ENCODE results near the gene ANAPC5.

The ANAPC5 gene

GRCh38 chr12:121346747-121347146, 5.5 kb downstream of the ANAPC5 start:
- no peak for TF ChIP-seq POLR2AphosphoS5 (IDR thresholded peaks at IDR 0.05; ENCODE audit: low read depth, low read length)
- TF ChIP-seq FOXP2 (optimal IDR thresholded peaks at IDR 0.05; ENCODE audit: borderline replicate concordance, extremely low read depth, extremely low read length, insufficient read depth) = no peak
- no peak for TF ChIP-seq SIN3A (IDR thresholded peaks at IDR 0.05; ENCODE audit: borderline replicate concordance, insufficient read depth, low read length)
- TF ChIP-seq TAF1 (IDR thresholded peaks at IDR 0.05; ENCODE audit: borderline replicate concordance, insufficient read depth, low read length) = no peak
- TF ChIP-seq, protein P1, sequence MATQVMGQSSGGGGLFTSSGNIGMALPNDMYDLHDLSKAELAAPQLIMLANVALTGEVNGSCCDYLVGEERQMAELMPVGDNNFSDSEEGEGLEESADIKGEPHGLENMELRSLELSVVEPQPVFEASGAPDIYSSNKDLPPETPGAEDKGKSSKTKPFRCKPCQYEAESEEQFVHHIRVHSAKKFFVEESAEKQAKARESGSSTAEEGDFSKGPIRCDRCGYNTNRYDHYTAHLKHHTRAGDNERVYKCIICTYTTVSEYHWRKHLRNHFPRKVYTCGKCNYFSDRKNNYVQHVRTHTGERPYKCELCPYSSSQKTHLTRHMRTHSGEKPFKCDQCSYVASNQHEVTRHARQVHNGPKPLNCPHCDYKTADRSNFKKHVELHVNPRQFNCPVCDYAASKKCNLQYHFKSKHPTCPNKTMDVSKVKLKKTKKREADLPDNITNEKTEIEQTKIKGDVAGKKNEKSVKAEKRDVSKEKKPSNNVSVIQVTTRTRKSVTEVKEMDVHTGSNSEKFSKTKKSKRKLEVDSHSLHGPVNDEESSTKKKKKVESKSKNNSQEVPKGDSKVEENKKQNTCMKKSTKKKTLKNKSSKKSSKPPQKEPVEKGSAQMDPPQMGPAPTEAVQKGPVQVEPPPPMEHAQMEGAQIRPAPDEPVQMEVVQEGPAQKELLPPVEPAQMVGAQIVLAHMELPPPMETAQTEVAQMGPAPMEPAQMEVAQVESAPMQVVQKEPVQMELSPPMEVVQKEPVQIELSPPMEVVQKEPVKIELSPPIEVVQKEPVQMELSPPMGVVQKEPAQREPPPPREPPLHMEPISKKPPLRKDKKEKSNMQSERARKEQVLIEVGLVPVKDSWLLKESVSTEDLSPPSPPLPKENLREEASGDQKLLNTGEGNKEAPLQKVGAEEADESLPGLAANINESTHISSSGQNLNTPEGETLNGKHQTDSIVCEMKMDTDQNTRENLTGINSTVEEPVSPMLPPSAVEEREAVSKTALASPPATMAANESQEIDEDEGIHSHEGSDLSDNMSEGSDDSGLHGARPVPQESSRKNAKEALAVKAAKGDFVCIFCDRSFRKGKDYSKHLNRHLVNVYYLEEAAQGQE (IDR thresholded peaks at IDR 0.05; ENCODE audit: insufficient read depth in 1 of 2, low read depth in 2 of 2, low read length in 2 of 2) = no peak

DNA sequence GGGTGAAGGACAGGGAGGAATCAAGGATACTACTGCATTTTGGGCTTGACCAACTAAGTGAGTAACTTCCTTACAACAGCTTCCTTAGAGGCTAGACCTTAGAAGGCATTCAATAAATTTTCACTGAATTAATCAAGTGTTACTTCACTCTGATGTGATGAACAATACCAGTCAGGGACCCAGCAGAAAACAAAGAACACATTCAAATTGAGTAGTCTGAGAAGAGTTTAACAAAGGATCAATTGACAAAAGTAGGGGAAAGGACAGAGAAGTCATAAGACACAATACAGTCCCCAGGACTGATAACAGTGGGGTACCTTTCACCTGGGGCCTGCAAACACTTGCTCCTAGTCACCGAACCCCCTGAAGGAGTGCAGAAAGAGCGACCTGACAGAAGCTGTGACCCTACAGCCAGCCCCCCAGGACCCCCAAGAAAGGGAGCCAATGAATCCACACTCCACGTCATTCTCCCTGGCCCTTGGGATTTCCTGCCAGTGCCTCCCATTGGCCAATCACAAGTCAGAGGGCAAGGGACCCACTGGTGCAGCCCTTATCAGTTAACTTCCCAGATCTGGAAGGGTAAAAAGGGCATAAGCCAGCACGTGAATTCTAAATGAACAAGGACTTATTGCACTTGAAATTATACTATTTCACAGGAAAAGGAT, 6.9 kb downstream of the ANAPC5 start:
- TF ChIP-seq POLR2AphosphoS5 (IDR thresholded peaks at IDR 0.05; ENCODE audit: low read depth, low read length) = no peak
- TF ChIP-seq, protein P1 (IDR thresholded peaks at IDR 0.05; ENCODE audit: insufficient read depth in 1 of 2, low read depth in 2 of 2, low read length in 2 of 2) = no peak
- TF ChIP-seq SIN3A (IDR thresholded peaks at IDR 0.05; ENCODE audit: borderline replicate concordance, insufficient read depth, low read length) = no peak

DNA sequence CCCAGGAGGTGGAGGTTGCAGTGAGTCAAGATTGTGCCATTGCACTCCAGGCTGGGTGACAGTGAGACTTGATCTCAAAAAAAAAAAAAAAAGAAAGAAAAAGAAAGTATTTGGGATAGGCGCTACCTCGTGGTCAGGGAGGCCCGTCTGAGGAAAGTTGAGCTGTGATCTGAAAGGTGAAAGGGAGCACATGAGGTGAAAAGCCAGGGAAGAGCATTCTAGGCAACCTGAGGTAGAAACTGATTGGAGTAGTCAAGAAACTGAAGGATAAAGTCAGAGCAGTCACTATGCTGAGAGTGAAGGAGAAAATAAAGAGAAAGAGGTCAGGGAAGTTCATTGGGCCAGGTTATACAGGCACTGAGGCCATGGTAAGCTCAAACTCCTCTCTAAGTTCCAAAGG, 7.7 kb downstream of the ANAPC5 start:
- TF ChIP-seq, protein P1 (IDR thresholded peaks at IDR 0.05; ENCODE audit: insufficient read depth in 1 of 2, low read depth in 2 of 2, low read length in 2 of 2) = no peak
- no peak for TF ChIP-seq SIN3A (IDR thresholded peaks at IDR 0.05; ENCODE audit: borderline replicate concordance, insufficient read depth, low read length)

- TF ChIP-seq POLR2AphosphoS5 (IDR thresholded peaks at IDR 0.05; ENCODE audit: low read depth, low read length) (no peak), SIN3A (IDR thresholded peaks at IDR 0.05; ENCODE audit: borderline replicate concordance, insufficient read depth, low read length) (no peak), FOXP2 (optimal IDR thresholded peaks at IDR 0.05; ENCODE audit: borderline replicate concordance, extremely low read depth, extremely low read length, insufficient read depth) (no peak), TAF1 (IDR thresholded peaks at IDR 0.05; ENCODE audit: borderline replicate concordance, insufficient read depth, low read length) (no peak)
- TF ChIP-seq, protein P1 (IDR thresholded peaks at IDR 0.05; ENCODE audit: insufficient read depth in 1 of 2, low read depth in 2 of 2, low read length in 2 of 2) = no peak
Measured at GRCh38 chr12:121337416-121337815, 14.8 kb downstream of the ANAPC5 start.
